Heart left ventricle (tissue), 13 donors: ENCODE results near the gene CLK4.

Experiments used
- CTCF ChIP-seq, 12 donors: fragments of 200-600 bp; sonication (generic) in 4 of 12; IDR thresholded peaks; one replicate each; pipeline versions ENCODE4 v1.5.0 to v1.8.0; 2018 to 2022; ENCODE audit warnings: antibody characterized with exemption in 12 of 12, mild to moderate bottlenecking in 5 of 12
- POLR2A ChIP-seq, 2 donors: fragments of 450-650 bp; IDR thresholded peaks; one replicate each; pipeline ENCODE4 v1.6.1; 2017; ENCODE audit warnings: antibody characterized with exemption in 2 of 2, mild to moderate bottlenecking in 2 of 2, moderate library complexity in 2 of 2
- donor health status: ischemic (EF 13 %, LVEDD 7.1; RV severe dilation, severe dysfunction).
- donor health status: DM: no; HTN: yes; CAD: no.
- donor health status: DM: no; HTN: no; CAD: no.
- donor health status: ischemic (EF 25% LVEDD 6.9; RV normal size, moderate dysfunction).
- donor health status: ischemic (EF 25% LVEDD 5.7; RV mildly dilated, moderate dysfunction).
- donor health status: ischemic (EF 35%, LVEDD 5.7; RV mildly dilated, moderate dysfunction).
- donor health status: nonischemic (EF 11% LVEDD 7.7; RV severe dilation, severe dysfunction).
- donor health status: DM: yes; HTN: yes; CAD: no.
- donor health status: PGD.
- donor health status: ischemic (EF 29% LVEDD 5.4; RV normal size, mild dysfunction).
- donor health status: nonischemic (EF 23%, LVEDD 6.1; RV moderate dilation, normal function).

DNA sequence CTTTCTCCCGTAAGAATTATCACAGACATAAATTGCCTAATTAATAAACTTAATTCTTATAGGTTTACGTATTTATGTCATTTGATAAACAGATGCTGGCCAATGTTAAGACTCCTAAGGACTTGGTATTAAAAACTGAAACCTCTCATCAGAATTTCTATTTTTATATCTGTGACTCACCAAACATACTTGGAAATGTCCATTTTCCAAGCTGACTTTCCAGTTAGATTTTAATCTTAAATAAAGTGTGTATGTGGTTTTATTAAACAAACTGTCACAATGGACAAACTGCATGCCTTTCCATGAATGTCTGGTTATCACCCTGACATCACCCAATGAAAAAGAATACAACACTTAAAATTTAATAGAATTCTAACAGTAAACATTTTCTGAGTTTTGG lies 24.1 kb downstream of the CLK4 start:
- TF ChIP-seq CTCF (IDR thresholded peaks at IDR 0.05) (no peak), POLR2A (IDR thresholded peaks at IDR 0.05) (no peak)
